Activated CD4-positive, alpha-beta T cell treated with anti-CD3 and anti-CD28 coated beads, Interleukin-2, amount 50 U/mL, for 48 hours (primary cell): ENCODE data around the gene COL16A1.

Experiments used
- DNase-seq, 2 experiments: peaks; one replicate each; pipeline ENCODE4 v3.0.0-alpha.2; 2020

COL16A1 gene

DNA sequence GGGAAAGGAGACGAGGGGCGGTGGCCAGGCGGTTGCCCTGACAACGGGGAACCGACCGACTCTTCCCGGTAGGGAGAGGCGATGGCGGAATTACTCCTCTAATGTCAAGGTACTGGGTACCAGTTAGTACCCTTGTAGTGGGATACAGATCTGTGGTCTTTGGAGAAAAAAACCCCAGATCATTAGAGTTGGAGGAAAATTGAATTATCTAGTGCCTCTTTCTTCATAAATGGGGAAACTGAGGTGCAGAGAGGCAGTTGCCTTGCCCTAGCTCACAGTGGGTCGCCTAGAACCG is 58.6 kb downstream of the COL16A1 start:
- no peak for DNase-seq

DNA sequence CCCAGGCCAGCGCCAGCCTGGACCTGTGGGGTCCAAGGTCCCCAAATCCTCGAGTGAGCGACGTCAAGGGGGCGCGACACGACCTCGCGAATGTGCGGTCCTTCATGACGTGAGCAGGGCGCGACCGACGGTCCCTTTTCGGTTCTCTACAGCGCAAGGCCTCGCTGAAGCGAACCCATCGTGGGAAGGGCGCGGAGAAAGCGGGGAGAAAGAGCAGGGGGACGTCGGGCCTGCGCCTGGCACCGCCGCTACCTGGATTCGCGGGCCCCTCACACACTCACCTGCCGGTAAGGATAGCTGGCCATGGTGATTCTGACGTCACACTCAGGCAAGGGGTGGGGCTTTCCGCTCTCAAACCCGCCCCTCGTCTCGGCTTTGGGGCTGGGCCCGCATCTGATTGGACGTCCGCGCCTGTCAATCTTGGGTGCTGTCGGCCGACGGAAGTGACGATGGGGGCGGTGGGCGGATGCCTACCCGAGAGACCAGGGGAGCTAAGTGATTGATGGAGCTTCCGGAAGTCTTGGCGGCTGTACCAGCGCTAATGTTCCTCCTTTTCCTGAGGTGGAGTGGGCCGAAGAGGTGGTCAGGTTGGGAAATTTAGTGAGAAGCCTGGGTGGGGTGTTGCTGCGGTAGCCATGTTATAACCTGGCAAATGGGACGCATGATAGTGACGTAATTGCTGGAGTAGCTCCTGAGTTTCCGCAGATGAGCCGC is 59.1 kb downstream of the COL16A1 start, which contains the start of gene PEF1:
PEF1 (minus strand) TSS at position 317 of the 714 bp plus-strand sequence; CDS start at position 305, 12 bp downstream.
- peak; percentile 100 for DNase-seq

DNA sequence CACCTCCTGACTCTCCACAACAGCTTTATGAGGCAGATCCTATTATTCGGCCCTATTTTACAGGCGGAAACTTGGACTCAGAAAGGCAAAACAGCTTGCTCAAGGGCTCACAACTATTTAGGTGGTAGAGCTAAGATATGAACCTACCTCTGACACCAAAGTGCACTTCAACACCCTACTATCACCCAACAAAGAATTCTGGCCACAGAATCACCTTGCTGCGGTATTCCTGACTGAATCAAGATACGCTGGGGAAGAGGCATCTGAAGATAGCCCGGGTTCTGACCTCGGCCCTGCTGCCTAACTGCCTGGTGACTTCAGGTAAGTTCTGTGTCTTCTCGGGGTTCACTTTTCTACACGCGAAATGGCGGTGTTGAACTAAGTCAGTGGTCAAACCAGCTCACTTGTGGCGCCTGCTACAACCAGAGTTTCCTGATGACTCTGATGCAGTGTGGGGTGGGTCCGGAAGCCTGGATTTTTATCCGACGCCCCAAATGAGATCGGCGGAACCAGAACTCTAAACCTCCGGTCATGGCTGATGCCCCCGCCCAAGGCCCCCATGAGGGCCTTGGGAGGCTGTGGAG is 59.7 kb downstream of the COL16A1 start:
- DNase-seq, result no peak

DNA sequence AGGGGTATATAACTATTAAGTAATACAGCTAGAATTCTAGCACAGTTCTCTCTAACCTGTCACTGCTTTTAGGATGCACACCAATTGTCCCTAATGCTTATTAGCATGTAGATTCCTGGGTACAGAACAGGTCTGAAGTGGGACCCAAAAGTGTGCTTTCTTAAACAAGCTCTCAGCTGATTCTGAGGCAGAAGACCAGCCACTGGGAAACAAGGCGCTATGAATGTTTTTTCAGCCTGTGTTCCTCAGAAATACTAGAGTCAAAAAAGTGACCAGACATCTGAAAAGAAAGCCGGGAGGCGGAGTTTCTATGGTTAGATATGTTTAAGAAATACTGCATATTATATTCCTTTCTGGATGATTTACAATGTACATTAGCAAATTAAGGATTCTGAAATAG is 60.9 kb downstream of the COL16A1 start:
- DNase-seq, result no peak

DNA sequence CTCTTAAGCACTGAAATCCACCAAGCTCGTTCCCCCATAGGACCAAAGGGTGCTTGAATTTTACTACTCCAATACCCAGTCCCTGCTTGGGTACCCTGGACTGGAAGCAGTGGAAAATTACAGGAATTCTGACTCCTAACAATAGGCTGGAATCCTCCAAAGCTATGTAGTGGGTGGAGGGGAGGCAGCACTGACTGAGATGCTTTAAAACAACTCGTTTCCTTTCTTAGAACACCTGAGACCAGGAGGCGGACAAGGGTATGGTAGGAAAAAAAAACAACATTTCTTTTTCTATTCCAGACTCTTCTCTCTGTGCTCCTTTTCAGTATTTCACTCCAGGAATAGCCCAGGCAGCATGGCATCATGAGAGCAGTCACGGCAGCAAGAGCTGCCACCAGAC is 61.5 kb downstream of the COL16A1 start:
- DNase-seq, result no peak

DNA sequence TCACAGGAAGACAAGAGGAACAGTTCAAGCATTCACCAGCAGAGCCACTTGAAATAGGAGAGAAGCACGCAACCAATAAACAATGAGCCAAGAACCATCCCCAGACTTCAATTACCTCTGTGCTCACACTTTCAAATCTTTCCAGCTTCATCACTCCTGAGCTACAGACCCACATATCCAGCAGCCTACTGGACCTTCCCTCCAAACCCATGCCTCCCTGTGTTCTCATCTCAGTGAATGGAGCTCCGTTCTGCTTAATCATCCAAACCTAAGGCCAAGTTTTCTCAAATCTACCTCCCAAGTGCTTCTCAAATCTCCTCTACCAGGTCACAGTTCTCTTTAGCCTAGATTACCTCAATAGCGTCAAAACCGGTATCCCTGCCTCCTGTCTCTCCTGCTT is 62.9 kb downstream of the COL16A1 start:
- DNase-seq, result no peak

DNA sequence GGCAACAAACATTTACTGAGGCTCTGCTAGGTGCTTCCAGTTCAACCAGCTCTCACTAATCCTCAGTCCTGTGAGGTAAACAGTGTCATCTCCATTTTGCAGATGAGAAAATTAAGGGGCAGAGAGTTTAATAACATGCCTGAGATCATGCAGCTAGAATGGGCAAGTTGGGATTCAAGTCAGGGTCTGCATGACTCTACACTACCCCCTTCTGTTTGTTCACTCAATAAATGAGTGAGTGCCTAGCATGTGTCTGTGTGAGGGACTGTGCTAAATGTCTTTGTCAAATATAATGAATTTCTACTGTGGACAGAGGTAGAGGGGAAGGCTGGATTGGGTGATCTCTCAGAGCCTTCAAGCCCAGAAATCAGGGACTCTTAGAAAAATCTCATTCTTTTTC is 63.6 kb downstream of the COL16A1 start:
- DNase-seq, result no peak

DNA sequence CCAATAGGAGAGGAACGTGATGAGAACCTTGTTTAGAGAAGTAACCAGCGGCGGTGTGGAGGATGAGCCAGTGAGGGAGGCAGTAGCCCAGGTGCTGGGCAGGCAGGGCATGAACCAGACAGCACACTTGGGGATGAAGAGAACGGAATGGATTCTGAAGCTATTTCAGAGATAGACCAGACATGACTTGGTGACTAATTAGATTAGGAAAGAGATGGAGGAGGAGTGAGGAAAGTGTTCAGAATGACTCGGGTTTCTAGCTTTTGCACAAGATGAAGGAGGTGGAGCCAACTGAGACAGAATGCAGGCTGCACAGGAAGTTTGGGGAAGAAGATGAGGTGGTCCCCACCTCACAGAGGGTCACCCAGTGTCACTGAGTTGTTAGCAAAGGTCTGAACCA is 64.3 kb downstream of the COL16A1 start:
- DNase-seq, result no peak

DNA sequence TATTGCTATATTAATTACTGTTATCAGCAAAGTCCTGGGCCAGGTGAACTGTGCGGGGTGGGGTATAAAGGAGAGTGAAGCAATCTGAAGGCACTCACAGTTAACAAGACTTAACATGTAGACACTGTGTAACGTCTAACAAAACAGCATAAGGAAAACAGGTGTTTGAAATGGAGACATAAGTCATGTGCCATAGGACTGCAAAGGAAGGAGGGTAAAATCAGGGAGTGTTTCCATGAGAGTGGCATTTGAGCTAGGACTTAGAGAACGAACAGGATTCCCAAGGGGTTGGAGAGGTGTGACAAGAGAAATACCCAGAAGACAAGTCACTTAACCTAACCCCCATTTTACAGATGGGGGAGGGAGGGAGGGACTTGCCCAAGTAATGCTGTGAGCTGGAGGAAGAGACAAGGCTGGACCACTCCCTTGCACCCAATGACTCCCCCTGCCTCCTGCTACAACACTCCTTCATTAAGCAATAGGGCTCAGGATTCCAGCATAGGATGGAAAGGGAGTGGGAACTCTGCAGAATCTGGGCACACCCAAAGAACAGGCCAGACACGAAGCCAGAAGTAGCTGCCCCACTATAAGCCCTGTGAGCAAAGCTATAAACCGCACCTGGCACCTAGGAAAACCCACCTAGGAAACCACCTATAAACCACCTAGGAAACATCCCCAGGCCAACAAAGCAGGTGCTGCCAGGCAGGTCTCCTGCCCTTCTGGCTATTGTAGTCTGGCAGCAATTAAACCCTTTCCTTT is 65.7 kb downstream of the COL16A1 start:
- DNase-seq, result no peak

DNA sequence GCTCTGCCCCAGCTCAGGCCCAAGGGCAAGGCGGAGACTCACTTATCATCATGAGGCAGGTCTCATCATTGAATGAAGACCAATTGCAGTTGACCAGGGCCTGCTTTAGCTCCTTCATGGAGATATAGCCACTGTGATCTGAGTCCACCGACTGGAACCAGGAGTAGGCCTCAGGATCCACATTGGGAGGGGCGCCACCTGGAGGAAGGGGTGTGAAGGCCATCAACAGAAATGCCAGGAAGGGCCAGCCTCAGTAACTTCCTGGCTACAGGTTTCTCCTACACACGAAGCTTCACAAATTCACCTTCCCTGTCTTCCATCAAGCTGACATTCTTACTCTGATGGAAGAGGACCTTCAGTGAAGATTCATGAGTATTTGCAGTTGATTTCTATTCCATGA is 70.7 kb downstream of the COL16A1 start:
- peak; percentile 45 to 51 for DNase-seq

DNA sequence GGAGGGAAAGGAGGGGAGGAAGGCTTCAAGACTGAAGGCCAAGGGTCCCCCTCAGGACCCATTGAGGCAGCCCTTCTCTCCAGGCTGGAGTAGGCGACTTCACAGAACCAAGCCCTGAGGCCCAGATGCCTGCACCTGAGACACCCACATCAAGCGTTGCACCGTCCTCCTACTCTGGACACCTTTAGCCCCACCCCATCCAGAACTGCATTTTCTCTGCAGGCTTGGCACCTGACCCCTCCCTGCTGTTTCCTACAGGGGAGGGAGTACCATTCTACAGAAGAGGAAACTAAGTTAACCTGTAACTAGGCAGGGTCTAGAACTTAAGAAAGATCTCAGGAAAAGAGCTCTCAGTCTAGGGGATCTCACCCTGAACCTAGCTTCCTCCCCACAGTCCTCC is 71.2 kb downstream of the COL16A1 start:
- DNase-seq, result no peak

DNA sequence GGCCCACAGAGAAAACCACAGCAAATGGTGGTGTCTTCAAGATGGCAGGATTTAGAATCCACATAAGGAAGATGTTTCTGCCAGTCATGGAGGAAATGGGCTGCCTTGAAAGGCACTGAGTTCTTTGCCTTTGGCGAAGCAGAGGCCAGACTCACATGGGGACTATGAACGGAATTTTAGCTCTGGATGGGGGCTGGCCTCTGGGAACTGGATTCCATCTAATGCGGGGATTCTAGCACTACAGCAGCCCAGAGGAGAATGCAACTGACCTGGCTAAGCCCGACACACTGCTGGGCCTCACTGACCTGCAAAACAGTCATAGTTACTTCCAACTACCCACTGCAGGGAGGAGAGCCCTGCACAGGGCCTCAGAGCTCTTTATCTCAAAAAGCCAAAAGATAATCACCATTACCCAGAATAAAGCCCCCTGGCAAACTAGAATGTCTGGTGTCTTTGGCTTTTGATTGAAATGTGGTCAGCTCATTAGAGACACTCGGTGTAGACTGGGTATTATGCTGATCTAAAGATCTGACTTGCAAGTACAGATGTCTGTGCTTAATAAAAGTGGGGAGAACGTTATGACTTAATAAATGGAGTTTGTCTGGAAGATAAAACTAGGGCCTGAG is 74.8 kb downstream of the COL16A1 start:
- DNase-seq, result no peak

DNA sequence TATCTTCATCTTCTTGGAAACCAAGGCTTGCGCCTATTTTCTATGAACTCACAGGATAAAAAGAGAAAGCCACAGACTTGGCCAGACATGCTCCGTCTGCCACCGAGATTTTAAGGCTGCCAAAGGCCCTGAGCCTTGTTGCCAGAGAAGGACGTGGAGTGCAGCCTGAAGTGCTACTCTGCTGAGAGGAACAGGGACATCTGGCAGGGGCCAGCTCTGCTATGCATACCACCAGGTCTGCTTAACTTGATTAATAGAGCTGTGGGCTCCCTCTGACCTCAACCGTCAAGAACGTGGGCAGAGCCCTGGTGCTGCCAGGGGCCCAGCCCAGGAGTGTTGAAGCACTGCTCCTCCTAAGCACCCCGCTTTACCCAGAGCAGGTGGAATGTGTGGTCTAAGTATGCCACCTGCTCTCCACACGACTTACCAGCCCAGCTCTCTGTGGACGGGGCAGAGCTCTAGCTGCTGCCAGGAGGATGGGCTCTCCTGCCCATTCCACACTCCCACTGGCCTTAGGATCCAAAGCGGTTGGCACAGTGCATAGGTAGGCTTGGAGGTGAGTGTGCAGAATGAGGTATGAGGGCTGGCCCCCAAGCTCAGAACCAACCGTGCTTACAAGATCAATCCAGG is 75.8 kb downstream of the COL16A1 start:
- DNase-seq, result no peak

DNA sequence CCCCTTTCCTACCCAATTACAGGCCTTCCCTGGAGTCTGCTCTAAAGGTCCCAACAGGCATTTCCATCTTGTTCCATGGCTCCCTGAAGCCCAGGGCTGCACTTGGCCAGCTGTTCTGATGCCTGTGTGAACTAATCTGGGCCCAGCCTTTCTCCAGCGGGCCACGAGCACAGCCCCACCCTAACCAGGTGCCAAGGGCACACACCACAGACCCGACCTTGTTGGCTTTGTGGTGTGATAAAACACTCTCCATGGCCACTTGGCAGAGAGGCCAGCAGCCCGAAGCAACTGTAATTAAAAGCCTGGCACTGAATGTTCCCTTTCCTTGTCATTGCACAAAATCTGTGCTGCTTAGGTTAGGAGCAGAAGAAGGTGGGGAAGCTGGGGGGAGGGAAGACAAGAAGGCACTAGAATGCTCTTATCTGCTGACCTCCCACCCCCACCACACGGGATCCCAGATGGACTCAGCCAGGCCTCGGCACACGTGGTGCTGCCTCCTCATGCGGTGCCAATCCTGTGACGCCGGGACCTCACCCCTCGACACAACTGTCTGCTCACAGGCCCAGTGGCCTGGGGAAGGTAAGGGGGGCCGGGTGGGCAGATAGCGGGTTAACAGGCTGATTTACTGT is 76.4 kb downstream of the COL16A1 start:
- DNase-seq, result no peak

DNA sequence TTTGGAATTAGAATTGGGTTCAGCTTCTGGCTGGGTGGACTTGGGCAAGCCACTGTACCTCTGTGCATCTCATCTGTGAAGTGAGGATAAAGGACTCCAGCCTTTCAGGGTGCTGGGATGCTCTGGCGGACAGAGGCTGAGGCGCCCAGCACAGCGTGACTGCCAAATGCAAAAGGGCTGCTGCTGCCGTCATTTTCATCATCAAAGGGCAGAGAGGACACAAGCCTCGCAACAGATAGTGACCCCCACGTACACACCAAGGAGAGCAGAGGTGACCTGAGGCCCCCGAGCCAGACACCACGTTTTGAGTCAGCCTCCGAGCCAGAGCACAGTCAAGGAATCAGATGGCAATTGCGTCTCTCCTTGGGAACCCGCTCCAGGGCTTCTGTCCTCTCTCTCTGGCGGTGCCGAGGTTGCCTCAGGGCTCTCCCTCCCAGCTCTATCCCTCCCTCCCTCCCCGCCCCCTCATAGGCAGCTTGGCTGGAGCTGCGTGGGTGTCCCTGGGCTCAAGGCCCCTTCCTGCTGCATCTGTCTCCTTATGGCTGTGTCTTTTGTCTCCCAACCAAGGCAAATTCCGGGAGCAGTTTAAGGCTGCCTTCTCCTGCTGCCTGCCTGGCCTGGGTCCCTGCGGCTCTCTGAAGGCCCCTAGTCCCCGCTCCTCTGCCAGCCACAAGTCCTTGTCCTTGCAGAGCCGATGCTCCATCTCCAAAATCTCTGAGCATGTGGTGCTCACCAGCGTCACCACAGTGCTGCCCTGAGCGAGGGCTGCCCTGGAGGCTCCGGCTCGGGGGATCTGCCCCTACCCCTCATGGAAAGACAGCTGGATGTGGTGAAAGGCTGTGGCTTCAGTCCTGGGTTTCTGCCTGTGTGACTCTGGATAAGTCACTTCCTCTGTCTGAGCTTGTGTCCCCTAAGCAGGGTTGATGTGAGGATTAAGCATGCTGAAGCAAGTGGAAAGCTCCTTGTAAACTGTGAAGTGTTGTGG is 77.3 kb downstream of the COL16A1 start:
- no peak for DNase-seq

DNA sequence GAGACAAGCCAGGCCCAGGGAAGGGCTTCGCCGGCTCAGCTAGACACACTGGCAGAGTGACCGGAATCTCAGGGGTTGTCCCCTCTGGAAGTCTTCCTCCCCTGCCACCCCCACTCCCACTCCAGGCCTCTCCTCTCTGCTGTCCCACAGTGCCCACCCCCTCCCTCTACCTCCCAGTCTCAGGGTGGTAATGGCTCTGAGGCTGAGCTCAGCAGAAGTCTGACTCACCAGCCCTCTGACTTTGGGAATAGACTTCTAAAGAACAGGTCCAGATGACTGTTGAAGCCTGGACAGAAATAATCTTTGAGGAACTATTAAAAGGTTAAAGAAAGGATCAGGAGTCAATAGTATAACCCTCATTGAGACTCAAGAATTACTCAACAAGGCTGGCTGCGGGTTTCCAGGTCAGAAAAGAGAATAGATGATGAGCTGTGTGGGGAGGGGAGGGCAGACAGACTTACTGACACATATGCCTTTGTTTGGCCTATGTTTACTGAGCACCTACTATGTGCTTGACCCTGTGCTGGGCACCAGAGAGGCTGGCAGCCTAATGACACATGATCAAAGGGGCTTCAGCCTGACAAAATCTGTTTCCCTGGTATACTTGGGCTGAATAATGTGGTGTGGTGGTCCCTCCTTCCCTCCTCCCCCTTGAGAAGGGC is 78.1 kb downstream of the COL16A1 start:
- no peak for DNase-seq

DNA sequence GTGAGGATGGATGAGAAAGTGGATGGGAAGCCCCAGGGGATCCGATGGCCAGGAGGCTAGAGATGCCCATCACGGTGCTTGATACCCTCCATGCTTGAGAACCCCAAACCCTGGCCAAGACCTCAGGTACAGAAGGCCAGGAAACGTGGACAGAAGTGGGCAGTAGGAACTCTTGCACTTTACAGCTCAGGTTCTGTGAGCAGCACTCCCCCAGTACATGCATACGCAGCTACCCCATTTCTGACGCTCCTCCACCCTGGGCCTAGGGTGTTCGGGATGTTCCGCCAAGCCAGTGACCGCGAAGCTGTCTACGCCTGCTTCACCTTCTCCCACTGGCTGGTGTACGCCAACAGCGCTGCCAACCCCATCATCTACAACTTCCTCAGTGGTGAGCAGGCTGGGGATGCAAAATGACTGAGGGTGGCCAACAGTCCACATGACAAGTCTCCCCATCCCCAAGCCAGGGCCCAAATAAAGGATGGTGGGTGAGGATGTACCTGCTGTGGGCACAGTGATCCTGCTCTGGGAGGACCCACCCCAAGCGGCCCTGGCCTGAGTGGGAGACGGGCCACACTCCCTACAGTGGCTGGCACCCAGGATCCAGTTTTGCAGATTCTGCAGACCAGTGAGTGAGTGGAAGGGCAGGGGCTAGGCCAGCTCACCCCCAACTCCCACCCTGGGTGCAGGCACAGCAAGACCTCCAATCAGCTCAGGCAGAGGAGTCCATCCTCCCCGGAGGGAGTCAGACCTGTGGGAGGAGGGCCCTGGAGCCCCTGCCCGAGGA is 78.9 kb downstream of the COL16A1 start:
- no peak for DNase-seq

DNA sequence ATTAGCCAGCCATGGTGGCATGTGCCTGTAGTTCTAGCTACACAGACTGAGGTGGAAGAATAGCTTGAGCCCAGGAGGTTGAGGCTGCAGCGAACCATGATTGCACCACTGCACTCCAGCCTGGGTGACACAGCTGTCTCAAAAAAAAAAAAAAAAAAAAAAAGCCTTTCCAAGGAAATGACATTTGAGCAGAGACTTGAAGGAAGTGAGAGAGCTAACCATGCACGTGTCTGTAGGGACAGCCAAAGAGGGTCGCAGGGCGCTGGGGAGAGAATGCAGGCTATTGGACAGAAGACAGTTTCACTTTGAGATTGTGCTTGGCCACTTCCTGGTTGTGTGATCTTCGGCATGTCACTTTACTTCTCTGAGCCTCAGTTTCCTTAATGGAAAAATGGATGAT is 79.5 kb downstream of the COL16A1 start:
- no peak for DNase-seq

DNA sequence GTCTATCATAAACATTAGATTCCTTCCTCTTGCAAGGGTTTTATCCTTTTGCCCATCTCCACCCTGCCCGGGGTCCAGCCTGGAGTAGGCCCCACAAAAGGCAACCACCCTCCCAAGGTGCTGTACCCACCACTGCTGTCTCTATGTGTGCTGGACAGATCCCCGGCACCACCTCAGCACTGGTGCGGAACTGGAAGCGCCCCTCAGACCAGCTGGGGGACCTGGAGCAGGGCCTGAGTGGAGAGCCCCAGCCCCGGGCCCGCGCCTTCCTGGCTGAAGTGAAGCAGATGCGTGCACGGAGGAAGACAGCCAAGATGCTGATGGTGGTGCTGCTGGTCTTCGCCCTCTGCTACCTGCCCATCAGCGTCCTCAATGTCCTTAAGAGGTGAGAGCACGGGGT is 80.5 kb downstream of the COL16A1 start:
- no peak for DNase-seq
